Measurements from ENCODE around the gene RSPH6A. TPM values are rescaled to one million over a fixed set of nuclear protein-coding genes. Genes with fewer than 3 reads are reported as not detected.

The RSPH6A gene
- polyA plus RNA-seq, 1 donor (not counting 4 experiments of a cell fraction or from before 2014, with no cell fraction given): not detected

GRCh38 chr19:45804959-45805230, 10.2 kb downstream of the RSPH6A start:
- H3K4me3 ChIP-seq (ENCODE audit: control insufficient read depth in 2 of 3, extremely low read depth in 1 of 3, insufficient read depth in 2 of 3, low read depth in 1 of 3, low read length in 3 of 3): no peak overlapping the region
- no peak overlapping the region for H3K9ac ChIP-seq (ENCODE audit: control insufficient read depth, extremely low read depth, insufficient read depth, low read length)
- H3K4me1 ChIP-seq (ENCODE audit: control insufficient read depth, extremely low read depth, insufficient read depth, low read length): peaks cover 6% of the 10 kb centered on the region
- no peaks in the 10 kb centered on the region for H3K79me2 ChIP-seq (ENCODE audit: control insufficient read depth, insufficient read depth, low read length)
- FAIRE-seq (no peak), DNase-seq (ENCODE audit: low read depth, low spot score) (no peak)
- H3K9me1 ChIP-seq (ENCODE audit: control insufficient read depth, extremely low read depth, insufficient read depth, low read length): no peaks in the 10 kb centered on the region
- H3K36me3 ChIP-seq (ENCODE audit: control insufficient read depth in 2 of 2, extremely low read depth in 1 of 2, insufficient read depth in 2 of 2, low read length in 2 of 2): no peaks in the 10 kb centered on the region
- TF ChIP-seq EZH2 (IDR thresholded peaks at IDR 0.05; ENCODE audit: low read length): no peak
- TF ChIP-seq CTCF (optimal IDR thresholded peaks at IDR 0.05 in 1 of 3, IDR thresholded peaks at IDR 0.05 in 1 of 3, conservative IDR thresholded peaks at IDR 0.05 in 1 of 3; ENCODE audit: extremely low read depth in 1 of 3, insufficient read depth in 2 of 3, low read length in 3 of 3): no peak
- no peaks in the 10 kb centered on the region for H4K20me1 ChIP-seq (ENCODE audit: control insufficient read depth, extremely low read depth, insufficient read depth, low read length)
- dilution Hi-C loops (cut with MboI; ENCODE audit: extremely low pct_ligation_motif_present, low sequenced_read_pairs): no loop called here
- H3K9me3 ChIP-seq (ENCODE audit: control insufficient read depth, low read depth, low read length): no peaks in the 10 kb centered on the region
- H3K27me3 ChIP-seq (ENCODE audit: control insufficient read depth, extremely low read depth, insufficient read depth, low read length): no peaks in the 10 kb centered on the region
- H3K27ac ChIP-seq (ENCODE audit: control insufficient read depth, insufficient read depth, low read length): no peak overlapping the region
- H3K4me2 ChIP-seq (ENCODE audit: control insufficient read depth, extremely low read depth, insufficient read depth, low read depth, low read length): no peak overlapping the region
- H2AFZ ChIP-seq (ENCODE audit: control insufficient read depth, low read length): no peak overlapping the region

- Histone ChIP-seq H3K27ac (ENCODE audit: control insufficient read depth, insufficient read depth, low read length) (no peak overlapping the region), H3K4me3 (ENCODE audit: control insufficient read depth in 2 of 3, extremely low read depth in 1 of 3, insufficient read depth in 2 of 3, low read depth in 1 of 3, low read length in 3 of 3) (no peak overlapping the region), H2AFZ (ENCODE audit: control insufficient read depth, low read length) (no peak overlapping the region), H3K36me3 (ENCODE audit: control insufficient read depth in 2 of 2, extremely low read depth in 1 of 2, insufficient read depth in 2 of 2, low read length in 2 of 2) (no peaks in the 10 kb centered on the region), H3K27me3 (ENCODE audit: control insufficient read depth, extremely low read depth, insufficient read depth, low read length) (no peaks in the 10 kb centered on the region), H3K4me2 (ENCODE audit: control insufficient read depth, extremely low read depth, insufficient read depth, low read depth, low read length) (no peak overlapping the region), H4K20me1 (ENCODE audit: control insufficient read depth, extremely low read depth, insufficient read depth, low read length) (no peaks in the 10 kb centered on the region), H3K4me1 (ENCODE audit: control insufficient read depth, extremely low read depth, insufficient read depth, low read length) (peaks cover 3% of the 10 kb centered on the region), H3K79me2 (ENCODE audit: control insufficient read depth, insufficient read depth, low read length) (no peaks in the 10 kb centered on the region), H3K9me1 (ENCODE audit: control insufficient read depth, extremely low read depth, insufficient read depth, low read length) (no peaks in the 10 kb centered on the region), H3K9me3 (ENCODE audit: control insufficient read depth, low read depth, low read length) (no peaks in the 10 kb centered on the region), H3K9ac (ENCODE audit: control insufficient read depth, extremely low read depth, insufficient read depth, low read length) (no peak overlapping the region)
- DNase-seq (ENCODE audit: low read depth, low spot score) (no peak), FAIRE-seq (no peak)
- TF ChIP-seq EZH2 (IDR thresholded peaks at IDR 0.05; ENCODE audit: low read length) (no peak), CTCF (optimal IDR thresholded peaks at IDR 0.05 in 1 of 3, IDR thresholded peaks at IDR 0.05 in 1 of 3, conservative IDR thresholded peaks at IDR 0.05 in 1 of 3; ENCODE audit: extremely low read depth in 1 of 3, insufficient read depth in 2 of 3, low read length in 3 of 3) (no peak)
- dilution Hi-C loops (cut with MboI; ENCODE audit: extremely low pct_ligation_motif_present, low sequenced_read_pairs): no loop called here
These were observed 10.8 kb downstream of the RSPH6A start for GRCh38 chr19:45804140-45804958.

All from keratinocyte (primary cell).